Measurements from ENCODE around the gene CAPN9. TPM values are rescaled to one million over a fixed set of nuclear protein-coding genes. Genes with fewer than 3 reads are reported as not detected.
A peak's percentile ranks its signal among the peaks of the same experiment; 100 is the strongest.

The CAPN9 gene
- total and polyA plus RNA-seq, 12 donors, result 0.48 to 5.1 (median 1.1) TPM; not detected in 2

GRCh38 chr1:230743899-230744298 lies 3.3 kb upstream of the CAPN9 start:
- intact Hi-C loops (cut with DNase I), result no loop called here
- WGBS, 4 donors, result 85 to 100% (median 92%) methylated on average over 2 of the region's 2 CpGs

GRCh38 chr1:230744382-230744781 lies 2.8 kb upstream of the CAPN9 start:
- no peaks in the 10 kb centered on the region for H3K4me1 ChIP-seq (replicated peaks in 1 of 2)
- no peaks in the 10 kb centered on the region for H3K27me3 ChIP-seq
- WGBS, 4 donors, result 66 to 84% (median 78%) methylated on average over 5 of the region's 5 CpGs
- no peak overlapping the region for H3K27ac ChIP-seq
- TF ChIP-seq CTCF (IDR thresholded peaks at IDR 0.05), result no peak
- TF ChIP-seq POLR2A (IDR thresholded peaks at IDR 0.05), result no peak
- H3K9me3 ChIP-seq (replicated peaks in 1 of 3), result no peaks in the 10 kb centered on the region
- H3K4me3 ChIP-seq, result no peak overlapping the region
- no peaks in the 10 kb centered on the region for H3K36me3 ChIP-seq (replicated peaks in 1 of 2)
- no peak for DNase-seq
- intact Hi-C loops (cut with DNase I), result no loop called here

More at GRCh38 chr1:230743899-230744298, 3.3 kb upstream of the CAPN9 start:
- Histone ChIP-seq H3K27ac (no peak overlapping the region), H3K27me3 (no peaks in the 10 kb centered on the region), H3K4me3 (no peak overlapping the region), H3K9me3 (replicated peaks in 1 of 3) (no peaks in the 10 kb centered on the region), H3K36me3 (replicated peaks in 1 of 2) (no peaks in the 10 kb centered on the region), H3K4me1 (replicated peaks in 1 of 2) (no peaks in the 10 kb centered on the region)
- no peak for TF ChIP-seq CTCF (IDR thresholded peaks at IDR 0.05)
- TF ChIP-seq POLR2A (IDR thresholded peaks at IDR 0.05), result no peak
- DNase-seq, result peak in 1 of 7 donors; percentile 79

- Histone ChIP-seq H3K27me3 (no peaks in the 10 kb centered on the region), H3K4me1 (replicated peaks in 1 of 2) (no peaks in the 10 kb centered on the region), H3K4me3 (no peak overlapping the region), H3K36me3 (replicated peaks in 1 of 2) (no peaks in the 10 kb centered on the region), H3K27ac (no peak overlapping the region), H3K9me3 (replicated peaks in 1 of 3) (no peaks in the 10 kb centered on the region)
- TF ChIP-seq POLR2A (IDR thresholded peaks at IDR 0.05) (no peak), CTCF (IDR thresholded peaks at IDR 0.05) (no peak)
- intact Hi-C loops (cut with DNase I), result no loop called here
- DNase-seq, result no peak
- WGBS, 4 donors, result 68 to 79% (median 71%) methylated on average over 3 of the region's 3 CpGs
Measured at GRCh38 chr1:230745071-230745470, 2.1 kb upstream of the CAPN9 start.

- TF ChIP-seq POLR2A (IDR thresholded peaks at IDR 0.05), result no peak
- no peak for TF ChIP-seq CTCF (IDR thresholded peaks at IDR 0.05)
- Histone ChIP-seq H3K27ac (no peak overlapping the region), H3K9me3 (replicated peaks in 1 of 3) (no peaks in the 10 kb centered on the region), H3K27me3 (no peaks in the 10 kb centered on the region), H3K36me3 (replicated peaks in 1 of 2) (no peaks in the 10 kb centered on the region), H3K4me3 (no peak overlapping the region), H3K4me1 (replicated peaks in 1 of 2) (no peaks in the 10 kb centered on the region)
- no peak for DNase-seq
- 89 to 96% (median 93%) methylated on average over 4 of the region's 4 CpGs for WGBS, 4 donors
- intact Hi-C loops (cut with DNase I), result no loop called here
Measured at GRCh38 chr1:230746617-230747016, 571 bp upstream of the CAPN9 start.

All from adrenal gland (tissue), 12 donors.